Esophagus muscularis mucosa (tissue), 4 donors: Measurements from ENCODE around the gene C5orf52. TPM values are rescaled to one million over a fixed set of nuclear protein-coding genes. Genes with fewer than 3 reads are reported as not detected.
"Not testable (repeated sequence)": the region's sequence is repeated elsewhere in the genome, so short reads cannot be mapped to it uniquely, and the experiment has no call there.

Experiments
- DNase-seq: peaks from one replicate; pipeline ENCODE4 v3.0.0-alpha.2; 2017; ENCODE audit errors: extremely low spot score
- H3K27ac ChIP-seq, 4 donors: fragments of 200-600 bp; sonication (generic); replicated peaks in 1 of 4; 1 replicate in 3 of 4; 2 replicates in 1 of 4; pipeline ENCODE4 v1.5.1; 2016 to 2019; ENCODE audit warnings: mild to moderate bottlenecking in 1 of 4
- H3K27me3 ChIP-seq, 4 donors: fragments of 200-600 bp; sonication (generic); one replicate each; pipeline versions ENCODE4 v1.5.1 to v1.6.0; 2016 to 2019
- H3K36me3 ChIP-seq, 4 donors: fragments of 200-600 bp; sonication (generic); one replicate each; pipeline ENCODE4 v1.5.1; 2016 to 2019
- H3K4me1 ChIP-seq, 4 donors: fragments of 200-600 bp; sonication (generic); one replicate each; pipeline ENCODE4 v1.5.1; 2016 to 2019
- H3K4me3 ChIP-seq, 4 donors: fragments of 200-600 bp; sonication (generic); 1 replicate in 2 of 4; 2 replicates in 2 of 4; pipeline ENCODE4 v1.5.1; 2016 to 2019; ENCODE audit warnings: mild to moderate bottlenecking in 4 of 4, moderate library complexity in 1 of 4
- H3K9me3 ChIP-seq, 4 donors: fragments of 200-600 bp; sonication (generic); 1 replicate in 3 of 4; 2 replicates in 1 of 4; pipeline ENCODE4 v1.5.1; 2016 to 2019
- CTCF ChIP-seq, 3 experiments: fragments of 200-600 bp in 2 of 3; fragments of 450-650 bp in 1 of 3; sonication (generic) in 2 of 3; IDR thresholded peaks; one replicate each; pipeline ENCODE4 v1.5.1; 2017 to 2019; ENCODE audit warnings: antibody characterized with exemption in 3 of 3, mild to moderate bottlenecking in 2 of 3, moderate library complexity in 1 of 3
- EP300 ChIP-seq: sonication (generic); formaldehyde crosslinking; IDR thresholded peaks from one replicate; pipeline ENCODE4 v1.6.1; 2017; ENCODE audit warnings: antibody characterized with exemption
- POLR2A ChIP-seq: fragments of 450-650 bp; IDR thresholded peaks from one replicate; pipeline ENCODE4 v1.6.1; 2017; ENCODE audit warnings: antibody characterized with exemption, moderate library complexity, mild to moderate bottlenecking, low read depth
- POLR2AphosphoS5 ChIP-seq, 2 donors: sonication (generic); formaldehyde crosslinking; IDR thresholded peaks; one replicate each; pipeline ENCODE4 v1.6.1; 2017; ENCODE audit warnings: antibody characterized with exemption in 2 of 2
- WGBS: methylation state at CpG from one replicate; pipeline ENCODE4 v1.1.5; 2018; 5-methylcytosine and 5-hydroxymethylcytosine counted together
- intact Hi-C: fragments of 100-400 bp; cut with DNase I; formaldehyde crosslinking; loops from one replicate; pipeline ENCODE4 v1.15.1; 2023
- total RNA-seq, 4 donors: library from RNA; depleted of rRNA; stranded (reverse); fragments of >200 nt; gene quantifications; one replicate each; pipeline versions ENCODE4 v1.1.0 to v1.2.1, GENCODE V29; 2016

C5orf52 gene
- total RNA-seq, 4 donors from 2014 or later, result not detected

GRCh38 chr5:157671592-157672330, 428 bp downstream of the C5orf52 start:
- DNase-seq, result peak; percentile 60
- no peak for TF ChIP-seq EP300
- no peak for TF ChIP-seq POLR2A
- no peak for TF ChIP-seq POLR2AphosphoS5 (IDR thresholded peaks at IDR 0.05)
- no peak for TF ChIP-seq CTCF (IDR thresholded peaks at IDR 0.05)
- intact Hi-C loops, result loop anchor here (5.0 kb wide), 1 partner anchor 46 kb away; no protein-coding TSS in a partner anchor
- 50% methylated on average over 37 of the region's 57 CpGs for WGBS
- H3K27ac ChIP-seq, result no peak overlapping the region
- peak overlapping the region; percentile 60 to 79 (median 64) for H3K4me3 ChIP-seq
- peaks cover 13 to 16% (median 15%) of the 10 kb centered on the region in 4 donors for H3K4me1 ChIP-seq
- H3K9me3 ChIP-seq, result no peaks in the 10 kb centered on the region
- H3K36me3 ChIP-seq, result no peaks in the 10 kb centered on the region
- H3K27me3 ChIP-seq, result peaks cover 0 to 26% (median 4%) of the 10 kb centered on the region in 4 donors

- Histone ChIP-seq H3K27me3 (peaks cover 0 to 26% (median 4%) of the 10 kb centered on the region in 4 donors), H3K4me3 (no peak overlapping the region), H3K36me3 (no peaks in the 10 kb centered on the region), H3K27ac (no peak overlapping the region), H3K9me3 (no peaks in the 10 kb centered on the region), H3K4me1 (peaks cover 13 to 16% (median 15%) of the 10 kb centered on the region in 4 donors)
- intact Hi-C loops, result loop anchor here (5.0 kb wide), 1 partner anchor 44 kb away; no protein-coding TSS in a partner anchor
- 96% methylated on average over 8 of the region's 8 CpGs for WGBS
- DNase-seq, result peak; percentile 79
- TF ChIP-seq EP300, result no peak
- TF ChIP-seq POLR2AphosphoS5 (IDR thresholded peaks at IDR 0.05), result no peak
Measured at GRCh38 chr5:157672976-157673375, 1.6 kb downstream of the C5orf52 start.

- intact Hi-C loops, result loop anchor here (5.0 kb wide), 1 partner anchor 43 kb away; no protein-coding TSS in a partner anchor
- not testable (repeated sequence) for H3K27ac ChIP-seq, H3K36me3 ChIP-seq, H3K4me3 ChIP-seq, H3K9me3 ChIP-seq
- H3K4me1 ChIP-seq, result peaks cover 13 to 16% (median 15%) of the 10 kb centered on the region in 4 donors
- DNase-seq, result peak; percentile 34
- 95% methylated on average over 4 of the region's 4 CpGs for WGBS
- H3K27me3 ChIP-seq, result peaks cover 0 to 26% (median 4%) of the 10 kb centered on the region in 4 donors
Measured at GRCh38 chr5:157674351-157674750, 3.0 kb downstream of the C5orf52 start.

GRCh38 chr5:157677931-157678330, 6.6 kb downstream of the C5orf52 start:
- Histone ChIP-seq H3K4me1 (no peaks in the 10 kb centered on the region), H3K36me3 (no peaks in the 10 kb centered on the region), H3K27ac (no peak overlapping the region), H3K9me3 (no peaks in the 10 kb centered on the region), H3K4me3 (no peak overlapping the region), H3K27me3 (no peaks in the 10 kb centered on the region)
- no peak for TF ChIP-seq EP300
- no peak for TF ChIP-seq CTCF (IDR thresholded peaks at IDR 0.05)
- no peak for TF ChIP-seq POLR2A
- no peak for TF ChIP-seq POLR2AphosphoS5 (IDR thresholded peaks at IDR 0.05)
- DNase-seq, result peak; percentile 42
- intact Hi-C loops, result no loop called here
- 81% methylated on average over 3 of the region's 3 CpGs for WGBS

GRCh38 chr5:157679801-157680200, 8.5 kb downstream of the C5orf52 start:
- H3K4me3 ChIP-seq, result no peak overlapping the region
- no peak overlapping the region for H3K27ac ChIP-seq
- WGBS, result 95% methylated on average over 9 of the region's 9 CpGs
- peak; percentile 81 for DNase-seq
- H3K9me3 ChIP-seq, result no peaks in the 10 kb centered on the region
- no peak for TF ChIP-seq CTCF (IDR thresholded peaks at IDR 0.05)
- no peak for TF ChIP-seq EP300
- no peak for TF ChIP-seq POLR2AphosphoS5 (IDR thresholded peaks at IDR 0.05)
- no peak for TF ChIP-seq POLR2A
- no peaks in the 10 kb centered on the region for H3K27me3 ChIP-seq
- intact Hi-C loops, result no loop called here
- H3K36me3 ChIP-seq, result no peaks in the 10 kb centered on the region
- H3K4me1 ChIP-seq, result no peaks in the 10 kb centered on the region
